ENCODE results near the gene ZIC1. TPM values are rescaled to one million over a fixed set of nuclear protein-coding genes. Genes with fewer than 3 reads are reported as not detected.

Gene ZIC1
- total RNA-seq: not detected in 2 replicates

DNA sequence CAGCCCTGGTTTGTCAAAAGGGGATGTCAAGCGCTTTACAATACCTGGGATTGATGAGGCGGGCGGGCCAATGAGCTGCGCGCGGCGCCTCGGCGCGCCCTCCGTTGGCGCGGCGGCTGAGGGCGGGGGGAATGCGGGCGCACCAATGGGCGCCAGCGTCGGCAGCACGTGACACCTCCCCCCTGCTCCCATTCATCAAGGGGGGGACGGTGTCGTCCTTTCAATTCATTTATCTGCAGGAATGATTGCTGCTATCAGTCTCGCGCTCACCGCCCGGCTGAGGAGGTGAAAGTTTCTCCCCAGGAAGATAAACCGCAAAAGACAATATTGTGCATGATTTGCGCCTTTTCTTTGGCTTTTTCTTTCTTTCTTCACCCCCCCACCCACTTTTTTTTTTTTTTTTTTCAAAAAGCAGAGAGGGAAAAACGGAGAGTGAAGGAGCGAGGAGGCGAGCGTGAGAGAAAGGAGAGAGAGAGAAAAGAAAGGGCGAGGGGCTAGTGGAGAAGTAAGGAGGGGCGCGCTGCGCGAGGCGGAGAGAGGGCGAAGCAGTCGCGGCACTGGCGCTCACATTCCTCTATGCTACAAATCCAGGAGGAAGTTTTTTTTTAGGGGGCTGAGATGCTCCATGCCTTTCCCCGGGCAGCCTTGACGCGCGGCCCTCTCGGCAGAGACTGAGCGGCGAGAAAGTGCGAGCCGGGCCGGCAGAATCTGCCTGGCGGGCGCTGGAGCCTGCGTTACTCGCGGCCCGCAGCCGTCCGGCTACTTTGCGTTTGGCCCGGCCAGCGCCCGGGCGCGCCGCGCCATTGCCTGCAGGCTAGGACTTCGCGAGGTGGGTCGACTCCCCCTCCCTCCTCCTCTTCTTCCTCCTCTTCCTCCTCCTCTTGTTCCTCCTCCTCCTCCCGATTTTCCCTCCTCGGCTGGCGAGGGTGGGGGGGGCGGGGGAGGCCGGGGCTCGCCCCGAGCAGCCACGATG is at the start of gene ZIC1:
Gene ZIC1 (plus strand): TSS at position 223 of the 973 bp plus-strand sequence. CDS start 748 bp downstream, at position 971.
- DNase-seq (ENCODE audit: low read depth): no peak
- H3K4me3 ChIP-seq (ENCODE audit: low read depth, low read length): no peak within 1 kb of the TSS
- TF ChIP-seq, protein P1, sequence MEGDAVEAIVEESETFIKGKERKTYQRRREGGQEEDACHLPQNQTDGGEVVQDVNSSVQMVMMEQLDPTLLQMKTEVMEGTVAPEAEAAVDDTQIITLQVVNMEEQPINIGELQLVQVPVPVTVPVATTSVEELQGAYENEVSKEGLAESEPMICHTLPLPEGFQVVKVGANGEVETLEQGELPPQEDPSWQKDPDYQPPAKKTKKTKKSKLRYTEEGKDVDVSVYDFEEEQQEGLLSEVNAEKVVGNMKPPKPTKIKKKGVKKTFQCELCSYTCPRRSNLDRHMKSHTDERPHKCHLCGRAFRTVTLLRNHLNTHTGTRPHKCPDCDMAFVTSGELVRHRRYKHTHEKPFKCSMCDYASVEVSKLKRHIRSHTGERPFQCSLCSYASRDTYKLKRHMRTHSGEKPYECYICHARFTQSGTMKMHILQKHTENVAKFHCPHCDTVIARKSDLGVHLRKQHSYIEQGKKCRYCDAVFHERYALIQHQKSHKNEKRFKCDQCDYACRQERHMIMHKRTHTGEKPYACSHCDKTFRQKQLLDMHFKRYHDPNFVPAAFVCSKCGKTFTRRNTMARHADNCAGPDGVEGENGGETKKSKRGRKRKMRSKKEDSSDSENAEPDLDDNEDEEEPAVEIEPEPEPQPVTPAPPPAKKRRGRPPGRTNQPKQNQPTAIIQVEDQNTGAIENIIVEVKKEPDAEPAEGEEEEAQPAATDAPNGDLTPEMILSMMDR (conservative IDR thresholded peaks at IDR 0.05; ENCODE audit: low read depth, low read length): no peak

- H3K4me3 ChIP-seq (ENCODE audit: low read depth, low read length): no peak overlapping the region
These were observed 49.1 kb upstream of the ZIC1 start for GRCh38 chr3:147360051-147360439.

DNA sequence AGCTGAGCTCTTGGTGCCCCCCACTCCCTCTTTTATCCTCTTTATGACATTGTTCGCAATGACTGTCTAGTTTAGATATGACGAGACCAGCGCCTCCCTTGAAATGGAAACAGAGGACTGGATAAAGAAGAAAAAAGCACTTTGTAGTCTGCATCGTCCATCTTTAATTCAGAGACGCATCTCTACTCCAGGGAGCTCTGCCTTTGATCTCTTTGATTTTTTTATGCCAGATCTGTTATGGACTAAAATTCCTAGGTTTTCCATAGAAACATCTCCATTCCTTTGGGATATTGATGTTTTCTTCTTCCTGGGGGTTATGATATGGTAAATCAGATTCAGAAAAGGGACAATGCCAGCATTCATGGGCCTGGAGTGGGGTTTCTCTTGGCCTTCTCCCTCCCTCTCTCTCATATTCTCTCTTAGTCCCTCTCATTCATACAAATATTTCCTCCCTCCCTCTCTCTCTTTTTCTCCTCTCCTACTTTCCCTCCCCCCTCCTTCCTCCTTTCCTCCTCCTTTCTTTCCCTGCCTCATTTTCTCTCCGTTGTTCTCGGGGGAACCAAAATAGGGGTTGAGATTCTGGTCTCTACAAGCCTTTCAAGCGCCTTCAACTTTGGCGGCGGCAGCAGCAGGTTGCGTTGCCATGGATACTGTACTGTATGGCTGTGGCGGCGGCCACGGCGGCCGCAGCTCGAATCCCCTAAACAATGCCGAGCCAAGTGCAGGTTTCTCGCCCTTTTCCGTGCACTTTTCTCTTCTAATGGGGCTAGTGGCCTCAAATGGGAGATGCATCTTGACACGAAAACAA is 48.3 kb upstream of the ZIC1 start:
- no peak overlapping the region for H3K4me3 ChIP-seq (ENCODE audit: low read depth, low read length)
- no peak for DNase-seq (ENCODE audit: low read depth)
- TF ChIP-seq, protein P1 (conservative IDR thresholded peaks at IDR 0.05; ENCODE audit: low read depth, low read length): no peak

More at GRCh38 chr3:147360051-147360439, 49.1 kb upstream of the ZIC1 start:
- TF ChIP-seq, protein P1 (conservative IDR thresholded peaks at IDR 0.05; ENCODE audit: low read depth, low read length): no peak
- DNase-seq (ENCODE audit: low read depth): no peak

DNA sequence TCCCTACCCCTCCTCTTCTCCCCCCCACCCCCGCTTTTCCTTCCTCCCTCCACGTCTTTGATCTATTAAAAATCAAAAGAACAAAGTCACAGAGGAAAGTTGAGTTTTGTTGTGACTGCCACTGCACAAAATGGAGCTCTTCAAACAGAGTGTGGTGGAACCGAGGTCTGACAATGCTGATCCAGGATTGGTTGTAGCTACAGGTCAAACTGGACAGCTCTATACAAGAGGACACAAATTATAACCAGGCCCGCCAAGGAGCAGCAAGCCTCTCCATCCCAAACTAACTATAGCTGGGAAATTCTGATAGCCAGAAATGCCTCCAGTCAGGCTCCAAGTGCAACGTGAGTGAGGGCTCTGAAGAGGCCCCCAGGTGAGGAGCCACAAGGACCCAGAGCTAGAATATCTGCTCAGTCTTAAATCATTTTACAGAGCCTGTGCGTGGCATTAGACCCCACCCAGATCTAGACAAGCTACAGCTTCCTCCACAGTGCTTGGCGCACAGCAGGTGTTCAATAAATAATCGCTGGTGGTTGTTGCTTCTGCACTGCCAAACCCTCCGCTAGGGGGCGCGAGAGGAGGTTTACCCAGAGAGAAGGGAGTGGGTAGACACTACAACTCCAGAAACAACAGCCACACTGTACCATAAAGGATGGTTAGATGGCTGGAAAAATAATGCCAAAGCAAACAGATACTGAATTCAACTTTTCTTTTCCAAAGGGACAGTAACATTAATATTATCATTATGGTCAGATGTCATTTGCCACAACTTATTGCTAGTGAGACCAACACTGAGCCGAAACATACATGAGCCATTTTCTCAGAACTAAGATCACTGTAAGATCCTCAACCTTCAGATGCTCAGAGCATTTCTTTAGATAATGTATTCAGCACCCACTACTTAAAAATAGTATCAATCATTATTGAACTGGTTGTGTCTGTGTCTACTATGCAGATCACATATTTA is 47.4 kb upstream of the ZIC1 start:
- no peak for DNase-seq (ENCODE audit: low read depth)
- H3K4me3 ChIP-seq (ENCODE audit: low read depth, low read length): no peak overlapping the region
- TF ChIP-seq, protein P1 (conservative IDR thresholded peaks at IDR 0.05; ENCODE audit: low read depth, low read length): peak; percentile 64

DNA sequence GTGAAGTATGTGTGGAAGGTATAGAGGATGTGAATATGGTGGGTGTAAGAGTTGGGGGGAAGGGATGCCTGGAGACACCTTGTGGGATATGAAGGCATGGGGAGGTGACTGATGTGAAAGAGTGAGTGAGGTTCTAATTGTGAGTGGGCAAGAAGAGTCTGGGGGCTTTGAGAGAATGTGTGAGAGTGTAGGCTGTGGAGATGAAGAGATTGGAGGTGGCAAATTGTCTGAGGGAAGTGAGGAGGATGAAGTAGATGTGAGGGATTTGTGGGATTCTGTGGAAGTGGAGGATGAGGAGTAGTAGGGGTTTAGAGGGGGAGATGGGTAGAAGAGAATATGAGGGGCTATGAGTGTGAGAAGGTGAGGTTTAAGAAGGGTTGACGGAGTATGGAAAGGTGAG is 44.4 kb upstream of the ZIC1 start:
- no peak for DNase-seq (ENCODE audit: low read depth)
- TF ChIP-seq, protein P1 (conservative IDR thresholded peaks at IDR 0.05; ENCODE audit: low read depth, low read length): no peak
- H3K4me3 ChIP-seq (ENCODE audit: low read depth, low read length): no peak overlapping the region

Measured in epithelial cell of proximal tubule (primary cell).